Panc1 (cell line): ENCODE results near the gene ALPK3.

Experiments
- POLR2AphosphoS5 ChIP-seq: IDR thresholded peaks from 2 replicates; pipeline ENCODE4 v1.6.1; 2012; ENCODE audit warnings: mild to moderate bottlenecking, low read depth, low read length, moderate library complexity
- SIN3A ChIP-seq: IDR thresholded peaks from 2 replicates; pipeline ENCODE4 v1.6.1; 2012; ENCODE audit warnings: low read depth, mild to moderate bottlenecking, low read length, moderate library complexity, borderline replicate concordance; ENCODE audit not compliant: insufficient read depth
- TF ChIP-seq, protein P1 (sequence below): fragments of 450-650 bp; IDR thresholded peaks from 2 replicates; pipeline ENCODE4 v1.5.1; 2017; ENCODE audit warnings: mild to moderate bottlenecking

- TF ChIP-seq, protein P1, sequence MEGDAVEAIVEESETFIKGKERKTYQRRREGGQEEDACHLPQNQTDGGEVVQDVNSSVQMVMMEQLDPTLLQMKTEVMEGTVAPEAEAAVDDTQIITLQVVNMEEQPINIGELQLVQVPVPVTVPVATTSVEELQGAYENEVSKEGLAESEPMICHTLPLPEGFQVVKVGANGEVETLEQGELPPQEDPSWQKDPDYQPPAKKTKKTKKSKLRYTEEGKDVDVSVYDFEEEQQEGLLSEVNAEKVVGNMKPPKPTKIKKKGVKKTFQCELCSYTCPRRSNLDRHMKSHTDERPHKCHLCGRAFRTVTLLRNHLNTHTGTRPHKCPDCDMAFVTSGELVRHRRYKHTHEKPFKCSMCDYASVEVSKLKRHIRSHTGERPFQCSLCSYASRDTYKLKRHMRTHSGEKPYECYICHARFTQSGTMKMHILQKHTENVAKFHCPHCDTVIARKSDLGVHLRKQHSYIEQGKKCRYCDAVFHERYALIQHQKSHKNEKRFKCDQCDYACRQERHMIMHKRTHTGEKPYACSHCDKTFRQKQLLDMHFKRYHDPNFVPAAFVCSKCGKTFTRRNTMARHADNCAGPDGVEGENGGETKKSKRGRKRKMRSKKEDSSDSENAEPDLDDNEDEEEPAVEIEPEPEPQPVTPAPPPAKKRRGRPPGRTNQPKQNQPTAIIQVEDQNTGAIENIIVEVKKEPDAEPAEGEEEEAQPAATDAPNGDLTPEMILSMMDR = no peak
- TF ChIP-seq POLR2AphosphoS5 (no peak), SIN3A (no peak)
Observed at GRCh38 chr15:84831613-84832012, 14.5 kb downstream of the ALPK3 start.
